Measurements from ENCODE around the gene TMEM121. TPM values are rescaled to one million over a fixed set of nuclear protein-coding genes. Genes with fewer than 3 reads are reported as not detected.

TMEM121 gene
- total and polyA plus RNA-seq, 10 of the 15 experiments (the other 5 are each of a cell fraction or from before 2014, with no cell fraction given): 0.04 to 4.9 (median 1.2) TPM; not detected in 2

- no peak; the same call in 1 of the 2 replicates for TF ChIP-seq ZBTB40 (IDR thresholded peaks at IDR 0.05; ENCODE audit: borderline replicate concordance)
- no peak for TF ChIP-seq NFYA (IDR thresholded peaks at IDR 0.05; ENCODE audit: borderline replicate concordance, low read depth, low read length)
- no peak for TF ChIP-seq IKZF2 (IDR thresholded peaks at IDR 0.05)
- peak; percentile 6 for TF ChIP-seq IKZF1 (conservative IDR thresholded peaks at IDR 0.05)
- TF ChIP-seq SUZ12 (IDR thresholded peaks at IDR 0.05; ENCODE audit: unreplicated experiment): no peak
- TF ChIP-seq DPF2 (IDR thresholded peaks at IDR 0.05): peak; percentile 35; the same call in 1 of the 2 replicates
- TF ChIP-seq GATAD2B (conservative IDR thresholded peaks at IDR 0.05; ENCODE audit: low read depth): 0 out of 2 replicates have a peak, but pooled peaks have one; percentile 26
- no peak for TF ChIP-seq CBFB (IDR thresholded peaks at IDR 0.05; ENCODE audit: low read depth)
- peak; percentile 35; the same call in 1 of the 2 replicates for TF ChIP-seq CREM (IDR thresholded peaks at IDR 0.05; ENCODE audit: low read depth)
- peak; percentile 77 for TF ChIP-seq SIN3A (IDR thresholded peaks at IDR 0.05; ENCODE audit: low read depth, low read length)
- no peak for TF ChIP-seq CBX5 (IDR thresholded peaks at IDR 0.05; ENCODE audit: low read depth)
- TF ChIP-seq NBN (IDR thresholded peaks at IDR 0.05): peak; percentile 23; the same call in 1 of the 2 replicates
- 0 out of 2 replicates have a peak, but pooled peaks have one; percentile 33 for TF ChIP-seq RB1 (IDR thresholded peaks at IDR 0.05; ENCODE audit: borderline replicate concordance)
- TF ChIP-seq CHD2 (IDR thresholded peaks at IDR 0.05; ENCODE audit: borderline replicate concordance, low read depth, low read length): no peak
- TF ChIP-seq HDAC6 (IDR thresholded peaks at IDR 0.05; ENCODE audit: unreplicated experiment): no peak
These were observed 44.4 kb upstream of the TMEM121 start (continued) for GRCh38 chr14:105481886-105482457.

All from GM12878 (cell line).